Measurements from ENCODE around the gene PLA2G6. TPM values are rescaled to one million over a fixed set of nuclear protein-coding genes. Genes with fewer than 3 reads are reported as not detected.

PLA2G6 gene
- total RNA-seq, 3 donors from 2014 or later = 41.1 to 68.1 (median 59.3) TPM

- H3K27ac ChIP-seq = no peak overlapping the region
- peaks cover 5% of the 10 kb centered on the region for H3K36me3 ChIP-seq
- no peaks in the 10 kb centered on the region for H3K4me1 ChIP-seq
- no peak overlapping the region for H3K4me3 ChIP-seq
- no peak for TF ChIP-seq POLR2AphosphoS5 (IDR thresholded peaks at IDR 0.05)
- TF ChIP-seq POLR2A (IDR thresholded peaks at IDR 0.05) = no peak
- no peak for TF ChIP-seq CTCF (IDR thresholded peaks at IDR 0.05)
- no peak for DNase-seq (ENCODE audit: low spot score in 2 of 2)
- no peaks in the 10 kb centered on the region for H3K27me3 ChIP-seq
- no peaks in the 10 kb centered on the region for H3K9me3 ChIP-seq
- intact Hi-C loops (cut with DNase I; ENCODE audit: low total_unique reads) = no loop called here
Measured at GRCh38 chr22:38074181-38075104, 107.2 kb downstream of the PLA2G6 start.

GRCh38 chr22:38073150-38074130 is 108.2 kb downstream of the PLA2G6 start:
- TF ChIP-seq CTCF (IDR thresholded peaks at IDR 0.05) = no peak
- Histone ChIP-seq H3K27me3 (no peaks in the 10 kb centered on the region), H3K9me3 (no peaks in the 10 kb centered on the region), H3K4me1 (no peaks in the 10 kb centered on the region), H3K27ac (no peak overlapping the region), H3K36me3 (peaks cover 5% of the 10 kb centered on the region), H3K4me3 (no peak overlapping the region)
- no peak for DNase-seq (ENCODE audit: low spot score in 2 of 2)
- intact Hi-C loops (cut with DNase I; ENCODE audit: low total_unique reads) = no loop called here

- H3K27me3 ChIP-seq = no peaks in the 10 kb centered on the region
- H3K9me3 ChIP-seq = no peaks in the 10 kb centered on the region
- H3K27ac ChIP-seq = no peak overlapping the region
- intact Hi-C loops (cut with DNase I; ENCODE audit: low total_unique reads) = no loop called here
- DNase-seq (ENCODE audit: low spot score in 2 of 2) = no peak
- H3K4me1 ChIP-seq = no peaks in the 10 kb centered on the region
- peaks cover 5% of the 10 kb centered on the region for H3K36me3 ChIP-seq
- no peak overlapping the region for H3K4me3 ChIP-seq
- TF ChIP-seq POLR2AphosphoS5 (IDR thresholded peaks at IDR 0.05) = no peak
Measured at GRCh38 chr22:38072322-38073149, 109.1 kb downstream of the PLA2G6 start.

- TF ChIP-seq POLR2A (IDR thresholded peaks at IDR 0.05) = no peak
- TF ChIP-seq POLR2AphosphoS5 (IDR thresholded peaks at IDR 0.05) = no peak
- TF ChIP-seq CTCF (IDR thresholded peaks at IDR 0.05) = no peak
- no peaks in the 10 kb centered on the region for H3K27me3 ChIP-seq
- no peaks in the 10 kb centered on the region for H3K4me1 ChIP-seq
- H3K27ac ChIP-seq = no peak overlapping the region
- H3K4me3 ChIP-seq = no peak overlapping the region
- H3K9me3 ChIP-seq = no peaks in the 10 kb centered on the region
- DNase-seq (ENCODE audit: low spot score in 2 of 2) = no peak
- H3K36me3 ChIP-seq = peaks cover 5% of the 10 kb centered on the region
- intact Hi-C loops (cut with DNase I; ENCODE audit: low total_unique reads) = no loop called here
Measured at GRCh38 chr22:38071421-38072321, 110.0 kb downstream of the PLA2G6 start.

Data from breast epithelium (tissue), 4 donors.